PC-3 (cell line): ENCODE measurements around the gene CYP4V2.

Source experiments
- EZH2 ChIP-seq: fragments of 300-600 bp; sonication (generic); IDR thresholded peaks from one replicate; pipeline ENCODE4 v1.6.1; 2017; ENCODE audit warnings: antibody characterized with exemption, mild to moderate bottlenecking, low read length; ENCODE audit not compliant: unreplicated experiment
- EZH2phosphoT487 ChIP-seq: fragments of 300-600 bp; sonication (generic); IDR thresholded peaks from 2 replicates; pipeline ENCODE4 v1.6.1; 2018; ENCODE audit warnings: mild to moderate bottlenecking, antibody characterized with exemption, low read length, borderline replicate concordance
- TF ChIP-seq, protein P1 (sequence below): fragments of 300-600 bp; sonication (generic); conservative IDR thresholded peaks from 2 replicates; pipeline ENCODE4 v1.5.1; 2017; ENCODE audit warnings: antibody characterized with exemption, low read depth, mild to moderate bottlenecking, low read length

- TF ChIP-seq, protein P1, sequence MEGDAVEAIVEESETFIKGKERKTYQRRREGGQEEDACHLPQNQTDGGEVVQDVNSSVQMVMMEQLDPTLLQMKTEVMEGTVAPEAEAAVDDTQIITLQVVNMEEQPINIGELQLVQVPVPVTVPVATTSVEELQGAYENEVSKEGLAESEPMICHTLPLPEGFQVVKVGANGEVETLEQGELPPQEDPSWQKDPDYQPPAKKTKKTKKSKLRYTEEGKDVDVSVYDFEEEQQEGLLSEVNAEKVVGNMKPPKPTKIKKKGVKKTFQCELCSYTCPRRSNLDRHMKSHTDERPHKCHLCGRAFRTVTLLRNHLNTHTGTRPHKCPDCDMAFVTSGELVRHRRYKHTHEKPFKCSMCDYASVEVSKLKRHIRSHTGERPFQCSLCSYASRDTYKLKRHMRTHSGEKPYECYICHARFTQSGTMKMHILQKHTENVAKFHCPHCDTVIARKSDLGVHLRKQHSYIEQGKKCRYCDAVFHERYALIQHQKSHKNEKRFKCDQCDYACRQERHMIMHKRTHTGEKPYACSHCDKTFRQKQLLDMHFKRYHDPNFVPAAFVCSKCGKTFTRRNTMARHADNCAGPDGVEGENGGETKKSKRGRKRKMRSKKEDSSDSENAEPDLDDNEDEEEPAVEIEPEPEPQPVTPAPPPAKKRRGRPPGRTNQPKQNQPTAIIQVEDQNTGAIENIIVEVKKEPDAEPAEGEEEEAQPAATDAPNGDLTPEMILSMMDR = no peak
- no peak for TF ChIP-seq EZH2
- TF ChIP-seq EZH2phosphoT487 = no peak
Measured at GRCh38 chr4:186151499-186151898, 39.9 kb upstream of the CYP4V2 start.
